Measurements from ENCODE around the gene FBXL13.

FBXL13 gene

GRCh38 chr7:103083210-103083609 lies 8.6 kb upstream of the FBXL13 start:
- TF ChIP-seq GABPA (IDR thresholded peaks at IDR 0.05; ENCODE audit: low read depth) (no peak), POLR2AphosphoS5 (IDR thresholded peaks at IDR 0.05; ENCODE audit: low read depth) (no peak), SPI1 (IDR thresholded peaks at IDR 0.05; ENCODE audit: borderline replicate concordance, low read depth) (no peak), CTCF (IDR thresholded peaks at IDR 0.05; ENCODE audit: insufficient read depth, low read length) (no peak), REST (IDR thresholded peaks at IDR 0.05; ENCODE audit: insufficient replicate concordance, low read depth) (no peak)
- no peak overlapping the region for H3K27ac ChIP-seq (replicated peaks)
- DNase-seq (ENCODE audit: low read depth in 1 of 2, low spot score in 1 of 2): no peak
- no peak overlapping the region for H3K4me3 ChIP-seq (replicated peaks; ENCODE audit: insufficient read depth, low read length)
- H3K27me3 ChIP-seq (ENCODE audit: insufficient read depth, poor library complexity, severe bottlenecking): no peaks in the 10 kb centered on the region

- Histone ChIP-seq H3K4me3 (replicated peaks; ENCODE audit: insufficient read depth, low read length) (no peak overlapping the region), H3K27me3 (ENCODE audit: insufficient read depth, poor library complexity, severe bottlenecking) (no peaks in the 10 kb centered on the region), H3K27ac (replicated peaks) (no peak overlapping the region)
- DNase-seq (ENCODE audit: low read depth in 1 of 2, low spot score in 1 of 2): no peak
- TF ChIP-seq SPI1 (IDR thresholded peaks at IDR 0.05; ENCODE audit: borderline replicate concordance, low read depth) (no peak), CTCF (IDR thresholded peaks at IDR 0.05; ENCODE audit: insufficient read depth, low read length) (no peak), REST (IDR thresholded peaks at IDR 0.05; ENCODE audit: insufficient replicate concordance, low read depth) (no peak), POLR2AphosphoS5 (IDR thresholded peaks at IDR 0.05; ENCODE audit: low read depth) (no peak), GABPA (IDR thresholded peaks at IDR 0.05; ENCODE audit: low read depth) (no peak)
Observed at GRCh38 chr7:103082497-103082896, 7.9 kb upstream of the FBXL13 start.

- no peaks in the 10 kb centered on the region for H3K27me3 ChIP-seq (ENCODE audit: insufficient read depth, poor library complexity, severe bottlenecking)
- H3K27ac ChIP-seq (replicated peaks): no peak overlapping the region
- TF ChIP-seq GABPA (IDR thresholded peaks at IDR 0.05; ENCODE audit: low read depth) (no peak), SPI1 (IDR thresholded peaks at IDR 0.05; ENCODE audit: borderline replicate concordance, low read depth) (no peak), REST (IDR thresholded peaks at IDR 0.05; ENCODE audit: insufficient replicate concordance, low read depth) (no peak), POLR2AphosphoS5 (IDR thresholded peaks at IDR 0.05; ENCODE audit: low read depth) (no peak), CTCF (IDR thresholded peaks at IDR 0.05; ENCODE audit: insufficient read depth, low read length) (no peak)
- no peak overlapping the region for H3K4me3 ChIP-seq (replicated peaks; ENCODE audit: insufficient read depth, low read length)
- DNase-seq (ENCODE audit: low read depth in 1 of 2, low spot score in 1 of 2): no peak
Observed at GRCh38 chr7:103080923-103081322, 6.3 kb upstream of the FBXL13 start.
